KBM-7 (cell line): ENCODE results near the gene MRPL44.

Experiments
- DNase-seq: peaks from one replicate; pipeline ENCODE4 v3.0.0-alpha.2; 2015
- in situ Hi-C: fragments of 300-500 bp; cut with MboI; formaldehyde crosslinking; loops from 2 replicates; pipeline ENCODE4 v1.14.3; 2020; ENCODE audit warnings: low sequenced_read_pairs, low pct_unique_long_range_greater_than_20kb, mixed read lengths

The MRPL44 gene

DNA sequence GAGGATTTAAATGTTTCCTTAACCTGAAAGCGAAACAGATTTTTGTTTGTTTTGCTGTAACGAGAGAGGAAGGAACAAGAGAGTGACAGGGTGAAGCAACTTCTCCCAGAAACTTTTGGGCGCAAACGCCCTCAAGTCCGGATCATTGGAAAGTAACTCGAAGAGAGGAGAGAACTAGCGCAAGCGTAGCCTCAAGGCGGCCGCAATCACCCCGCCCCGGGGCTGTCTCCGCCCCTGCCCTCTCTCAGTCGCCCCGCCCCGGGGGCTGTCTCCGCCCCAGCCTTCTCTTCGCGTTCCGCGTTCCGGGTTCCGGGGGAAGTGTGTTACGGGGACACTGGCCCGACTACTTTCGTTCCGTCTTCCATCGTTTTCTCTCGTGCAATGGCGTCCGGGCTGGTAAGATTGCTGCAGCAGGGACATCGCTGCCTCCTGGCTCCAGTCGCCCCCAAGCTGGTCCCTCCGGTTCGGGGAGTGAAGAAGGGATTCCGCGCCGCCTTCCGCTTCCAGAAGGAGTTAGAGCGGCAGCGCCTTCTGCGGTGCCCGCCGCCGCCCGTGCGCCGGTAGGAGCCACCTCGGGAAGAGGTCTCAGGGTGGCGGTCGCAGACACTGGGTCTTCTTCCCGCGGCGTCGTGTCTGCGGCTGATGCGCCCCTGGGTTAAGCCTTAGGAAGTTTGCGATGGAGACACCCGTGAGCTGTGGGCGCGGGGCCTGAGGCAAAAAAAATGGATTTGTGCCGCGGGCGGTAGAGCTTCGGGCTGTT lies at the start of gene MRPL44:
Gene MRPL44, plus strand, starts transcription at position 372 of the 760 bp plus-strand sequence. Its CDS starts 10 bp downstream, at position 382.
- DNase-seq = peak; percentile 95
- in situ Hi-C loops = no loop called here

DNA sequence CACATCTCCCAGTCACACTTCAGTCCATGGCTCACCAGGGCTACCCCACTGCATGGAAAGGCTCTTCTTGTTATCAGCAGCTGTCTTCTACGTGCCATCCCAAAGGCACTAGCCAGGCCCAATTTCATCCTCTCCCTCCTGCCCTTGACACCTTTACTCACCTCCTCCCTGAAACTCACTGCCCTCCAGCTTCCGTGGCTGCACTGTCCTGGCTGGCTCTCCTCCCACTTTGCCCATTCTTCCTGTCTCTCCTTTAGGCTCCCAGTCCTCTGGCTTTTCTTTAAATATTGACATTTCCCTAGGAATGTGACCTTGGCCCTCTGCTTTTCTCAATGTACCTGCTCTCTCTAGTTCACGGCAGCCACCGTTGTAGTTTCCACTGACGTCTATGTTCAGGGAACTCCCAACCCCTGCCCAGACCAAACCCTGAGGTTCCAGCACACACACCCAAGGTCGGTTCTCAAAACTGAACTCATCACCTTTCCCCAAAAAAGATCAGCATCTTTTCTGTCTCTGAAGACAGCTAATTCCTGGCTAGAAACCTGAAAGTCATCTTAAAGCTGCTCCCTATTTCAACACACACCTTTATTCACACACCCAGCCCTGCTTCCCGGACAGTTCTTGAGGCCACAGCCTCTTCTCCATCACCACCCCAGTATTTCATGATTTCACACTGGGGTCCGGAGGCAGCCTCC lies 48.8 kb upstream of the MRPL44 start:
- DNase-seq = no peak
- in situ Hi-C loops = no loop called here

DNA sequence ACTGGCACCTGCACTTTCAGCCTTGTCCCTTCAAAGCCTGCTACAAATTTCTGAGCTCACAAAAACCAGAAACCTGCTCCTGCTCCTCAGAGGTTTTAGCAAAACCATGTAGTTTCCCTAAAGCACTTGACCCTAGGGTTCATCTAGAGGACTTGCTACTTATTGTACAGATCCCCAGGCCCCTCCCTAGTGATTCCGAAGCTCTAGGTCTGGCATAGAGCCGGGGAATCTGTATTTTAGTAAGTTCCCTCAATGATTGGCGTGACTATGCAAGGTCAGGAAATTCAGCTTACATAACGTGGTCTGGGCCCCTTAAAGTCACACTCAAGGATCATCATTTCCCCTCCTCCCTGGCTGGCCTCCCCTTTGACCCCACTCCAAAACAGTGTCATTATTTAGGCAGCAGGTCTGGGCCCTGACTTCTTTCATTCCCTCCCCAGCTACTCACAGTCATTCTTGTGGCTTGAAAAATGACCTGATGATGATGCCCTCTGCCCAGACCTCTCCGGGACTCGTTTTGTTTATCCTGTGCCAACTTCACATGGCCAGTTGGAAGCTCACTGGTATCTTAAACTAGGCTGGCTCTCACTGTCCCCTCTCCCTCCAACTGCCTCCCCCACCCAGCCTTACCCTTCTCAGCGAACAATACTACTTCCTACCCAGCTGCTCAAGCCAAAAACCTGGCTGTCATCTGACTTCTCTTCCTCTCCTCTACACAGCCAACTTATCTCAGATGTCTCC lies 48.1 kb upstream of the MRPL44 start:
- in situ Hi-C loops = no loop called here
- no peak for DNase-seq

DNA sequence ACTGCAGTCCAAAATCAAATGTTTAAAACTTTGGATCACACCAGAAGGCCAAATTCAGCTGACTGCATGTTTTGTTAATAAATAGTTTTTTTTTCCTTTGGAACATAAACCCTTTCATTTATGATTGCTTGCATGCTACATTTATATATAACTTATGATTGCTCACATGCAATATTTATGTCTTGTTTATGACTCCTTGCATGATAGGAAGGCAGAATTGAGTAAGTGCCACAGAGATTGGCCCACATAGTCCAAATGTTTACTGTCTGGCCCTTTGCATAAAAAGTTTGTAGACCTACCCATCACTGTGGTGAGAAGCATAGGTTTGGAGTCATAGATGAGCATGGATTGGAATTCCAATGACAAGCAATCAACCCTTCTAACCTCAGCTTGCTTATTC lies 42.9 kb upstream of the MRPL44 start:
- no peak for DNase-seq
- in situ Hi-C loops = no loop called here

DNA sequence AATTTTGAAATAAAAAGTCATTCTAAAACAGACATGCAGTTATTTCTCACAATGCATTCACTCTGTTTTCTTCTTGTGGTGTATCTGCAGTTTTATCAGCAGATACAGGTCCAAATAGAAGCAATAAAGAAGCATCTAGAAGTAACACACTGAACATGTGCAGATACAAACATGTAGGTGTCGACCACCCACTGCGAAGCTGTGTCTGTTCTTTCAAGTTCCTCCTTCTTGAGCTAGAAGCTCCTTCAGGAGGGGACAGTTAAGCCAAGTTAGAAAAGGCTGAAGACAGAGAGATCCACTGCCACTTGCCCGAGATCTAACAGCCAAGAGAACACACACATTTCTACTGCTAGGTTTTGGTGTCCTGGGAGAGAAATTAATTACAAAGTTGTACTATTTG lies 42.2 kb upstream of the MRPL44 start:
- DNase-seq = no peak
- in situ Hi-C loops = no loop called here

DNA sequence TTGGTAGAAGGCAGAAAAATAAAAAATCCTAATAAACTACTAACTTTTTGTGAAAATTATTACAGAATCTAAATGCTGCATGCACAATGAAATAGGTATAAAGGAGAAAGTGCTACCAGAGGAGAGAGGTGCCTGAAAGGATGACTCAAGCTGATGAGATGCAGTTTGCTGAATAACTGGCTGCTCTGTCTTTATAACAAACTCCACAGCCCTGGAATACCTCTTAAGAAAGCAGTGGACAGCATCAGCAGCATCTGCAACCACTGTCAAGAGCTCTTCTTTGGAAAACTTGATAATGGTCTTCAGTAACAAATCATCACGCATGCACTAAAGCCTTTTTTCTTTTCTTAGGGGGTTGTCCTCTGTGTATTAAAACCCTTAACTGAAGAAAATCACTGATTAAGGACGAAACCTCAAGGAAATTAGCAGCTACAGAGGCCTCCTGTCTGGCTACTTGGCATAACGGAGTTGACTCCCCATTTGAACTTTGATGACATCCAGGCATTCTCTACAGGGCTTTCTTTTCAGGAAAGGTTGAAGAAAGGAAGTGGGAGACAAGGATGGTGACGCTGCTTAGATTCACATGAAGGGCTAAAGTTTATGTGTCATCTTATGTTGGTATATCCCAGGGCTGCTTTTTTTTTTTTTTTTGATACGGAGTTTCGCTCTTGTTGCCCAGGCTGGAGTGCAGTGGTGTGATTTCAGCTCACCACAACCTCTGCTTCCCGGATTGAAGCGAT lies 40.9 kb upstream of the MRPL44 start:
- in situ Hi-C loops = no loop called here

DNA sequence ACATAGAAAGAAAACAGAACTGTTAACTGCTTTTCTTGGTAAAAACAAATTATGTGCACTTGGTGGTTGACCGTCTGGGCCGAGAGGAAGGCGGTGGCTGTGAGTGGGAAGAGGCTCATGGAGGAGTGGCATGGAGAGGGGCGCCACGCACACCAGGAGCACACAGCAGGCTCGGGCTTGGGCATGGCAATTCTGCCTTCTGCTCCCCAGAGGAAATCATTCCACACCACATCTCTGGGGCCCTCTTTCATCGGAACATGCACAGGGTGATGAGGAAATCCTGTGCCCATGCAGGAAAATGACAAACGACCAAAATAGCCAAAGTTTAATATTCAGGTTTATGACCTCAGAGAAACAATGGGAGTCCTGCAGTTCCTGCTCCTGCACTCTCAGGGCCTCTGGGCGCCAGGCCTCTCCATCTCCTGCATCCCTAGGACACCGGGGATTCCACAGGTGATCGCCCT lies 38.6 kb upstream of the MRPL44 start:
- in situ Hi-C loops = no loop called here
- peak; percentile 5 for DNase-seq

More for the DNA sequence above, 40.9 kb upstream of the MRPL44 start:
- no peak for DNase-seq

DNA sequence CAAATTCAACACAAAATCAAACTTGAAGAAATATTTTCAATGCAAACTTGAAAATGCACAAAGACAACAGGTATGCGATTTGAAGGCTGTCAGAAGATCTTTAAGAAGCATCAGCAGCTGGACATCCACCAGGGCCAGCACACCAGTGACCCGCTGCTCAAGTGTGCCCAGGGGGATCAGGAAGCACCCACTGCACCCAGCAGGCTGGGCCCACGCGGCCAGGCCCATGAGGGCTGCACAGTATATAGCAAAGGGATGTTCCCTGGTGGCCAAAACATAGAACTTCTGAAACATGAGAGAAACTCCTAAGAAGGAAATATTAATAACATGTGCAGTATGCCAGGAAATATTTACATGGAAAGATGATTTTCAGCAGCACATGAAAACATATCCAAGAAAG lies 37.2 kb upstream of the MRPL44 start:
- DNase-seq = no peak
- in situ Hi-C loops = no loop called here

DNA sequence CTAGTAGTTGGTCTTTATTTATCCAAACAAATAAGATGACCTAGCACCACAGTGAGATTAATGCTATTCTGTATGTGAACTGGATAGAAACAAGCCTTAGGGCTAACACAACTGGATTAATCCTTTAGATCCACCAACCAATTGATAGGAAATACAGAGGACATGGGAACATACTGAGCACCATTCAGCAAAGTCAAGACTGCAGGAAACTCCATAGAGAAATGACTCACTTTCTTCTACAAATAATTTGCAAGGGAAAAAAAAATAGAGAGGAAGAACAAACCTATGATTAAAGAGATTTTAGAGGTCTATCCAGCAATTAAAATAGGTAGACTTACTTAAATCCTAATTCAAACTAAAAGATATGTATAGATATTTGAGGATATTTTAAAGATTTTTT lies 36.1 kb upstream of the MRPL44 start:
- in situ Hi-C loops = no loop called here
- DNase-seq = no peak

DNA sequence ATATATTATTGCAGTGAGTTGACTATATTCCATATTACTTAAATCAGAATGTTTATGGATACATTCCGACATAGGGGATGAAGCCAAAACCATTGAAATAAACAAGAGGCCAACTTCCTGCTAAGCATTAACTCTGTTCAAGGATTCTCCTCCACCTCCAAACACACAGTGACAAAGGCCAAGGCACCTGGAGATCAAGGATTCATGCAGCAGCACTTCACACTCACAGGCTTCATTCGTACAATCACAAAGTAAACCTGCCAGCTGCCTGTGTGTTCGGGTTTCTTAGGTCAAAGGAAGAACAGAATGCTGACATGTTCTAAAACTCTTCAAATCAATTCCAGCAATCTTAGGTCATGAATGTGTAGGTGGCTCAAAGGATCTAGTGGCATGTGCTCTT lies 35.0 kb upstream of the MRPL44 start:
- no peak for DNase-seq
- in situ Hi-C loops = no loop called here

DNA sequence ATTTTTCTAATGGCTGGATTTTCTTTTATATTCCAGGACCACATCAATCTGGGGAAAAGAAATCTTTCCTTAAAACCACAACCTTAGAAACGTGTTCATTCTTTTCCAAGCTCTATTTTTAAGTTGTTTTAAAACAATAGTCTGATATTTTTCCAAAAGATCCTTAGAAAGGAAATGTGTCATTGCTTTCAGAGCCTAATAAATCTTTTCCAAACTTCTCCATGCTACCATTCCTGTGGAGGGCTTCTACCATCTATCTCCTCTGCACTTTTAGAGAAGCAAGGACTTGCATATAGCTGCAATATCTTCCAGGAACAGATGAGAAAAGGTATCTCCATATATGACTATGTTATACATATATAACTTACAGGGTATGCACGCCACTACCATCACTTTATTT lies 33.3 kb upstream of the MRPL44 start:
- no peak for DNase-seq
- in situ Hi-C loops = no loop called here

DNA sequence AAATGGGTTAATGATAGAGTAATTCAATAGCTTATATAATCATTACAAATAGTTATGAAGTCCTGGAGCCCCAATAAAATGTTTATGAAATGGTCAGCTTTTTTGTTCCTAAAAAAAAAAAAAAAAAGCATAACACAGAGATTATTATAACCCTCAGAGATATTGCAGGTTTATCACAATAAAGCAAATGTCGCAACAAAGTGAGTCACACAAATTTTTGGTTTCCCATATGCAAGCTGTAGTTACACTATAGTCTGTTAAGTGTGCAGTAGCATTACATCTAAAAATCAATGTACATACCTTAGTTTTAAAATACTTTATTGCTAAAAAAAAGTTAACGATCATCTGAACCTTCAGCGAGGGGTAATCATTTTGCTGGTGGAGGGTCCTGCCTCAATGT lies 32.2 kb upstream of the MRPL44 start:
- in situ Hi-C loops = no loop called here
- no peak for DNase-seq

DNA sequence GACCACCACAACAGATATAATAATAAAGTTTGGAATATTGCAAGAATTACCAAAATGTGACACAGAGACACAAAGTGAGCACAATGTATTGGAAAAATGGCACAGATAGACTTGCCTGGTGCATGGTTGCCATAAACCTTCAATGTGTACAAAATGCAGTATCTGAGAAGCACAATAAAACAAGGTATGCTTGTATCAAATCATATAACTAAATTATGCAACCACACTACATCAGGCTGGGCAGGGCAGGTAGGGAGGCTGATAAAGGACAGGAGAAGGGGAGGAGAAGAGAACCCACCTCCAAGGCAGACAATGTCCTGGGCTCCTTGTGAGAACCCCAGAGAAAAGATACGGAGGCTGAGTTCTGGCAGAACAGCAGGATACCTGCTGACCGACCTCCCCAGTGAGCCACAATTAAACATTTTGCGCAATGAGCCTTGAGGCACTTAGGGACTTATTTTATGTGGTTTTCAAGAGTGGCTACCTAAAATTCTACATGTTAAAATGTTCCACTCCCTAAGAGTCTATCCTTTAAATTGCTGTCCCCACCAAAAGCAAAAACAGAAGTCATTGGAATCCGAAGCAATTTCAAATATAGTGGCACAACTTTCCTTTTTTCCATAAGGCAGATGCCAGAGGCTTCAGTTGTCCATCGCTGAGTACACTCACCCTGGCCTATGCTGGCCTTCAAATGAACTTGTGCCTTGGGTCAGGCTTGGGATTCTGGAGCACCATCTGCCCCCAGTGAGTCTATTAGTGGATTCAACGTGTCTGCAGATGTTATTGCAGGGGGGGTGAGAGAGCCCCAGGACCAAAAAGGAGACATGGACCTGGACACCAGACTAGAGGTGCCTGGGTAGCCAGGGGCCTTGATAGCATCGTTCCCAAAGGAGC lies 28.9 kb upstream of the MRPL44 start:
- in situ Hi-C loops = no loop called here

DNA sequence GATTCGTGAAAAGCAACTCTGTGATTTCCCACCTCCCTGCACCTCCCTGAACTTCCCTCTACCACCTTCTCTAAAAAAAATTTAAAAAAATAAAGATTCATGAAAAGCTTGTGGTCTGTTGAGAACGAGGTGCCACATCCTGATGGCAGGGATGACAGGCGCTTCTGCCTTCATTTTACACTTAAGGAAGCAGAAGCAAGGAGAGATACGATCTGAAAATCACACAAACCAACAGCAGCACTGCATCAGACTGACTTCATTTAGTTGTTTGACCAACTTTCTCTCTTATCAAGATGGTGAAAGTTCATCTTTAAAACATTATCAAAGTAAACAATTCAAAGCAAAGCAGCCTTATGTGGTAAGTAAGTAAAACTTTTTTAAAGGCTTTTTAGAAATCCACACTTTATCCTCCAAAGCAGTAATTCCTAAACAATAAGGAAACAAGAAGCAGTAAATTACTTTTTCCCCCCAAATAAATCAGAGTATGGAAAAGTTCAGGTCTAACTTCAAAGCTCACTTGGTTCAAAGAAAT lies 27.6 kb upstream of the MRPL44 start:
- in situ Hi-C loops = no loop called here
- peak; percentile 81 for DNase-seq

More for the DNA sequence above, 28.9 kb upstream of the MRPL44 start:
- DNase-seq = no peak

DNA sequence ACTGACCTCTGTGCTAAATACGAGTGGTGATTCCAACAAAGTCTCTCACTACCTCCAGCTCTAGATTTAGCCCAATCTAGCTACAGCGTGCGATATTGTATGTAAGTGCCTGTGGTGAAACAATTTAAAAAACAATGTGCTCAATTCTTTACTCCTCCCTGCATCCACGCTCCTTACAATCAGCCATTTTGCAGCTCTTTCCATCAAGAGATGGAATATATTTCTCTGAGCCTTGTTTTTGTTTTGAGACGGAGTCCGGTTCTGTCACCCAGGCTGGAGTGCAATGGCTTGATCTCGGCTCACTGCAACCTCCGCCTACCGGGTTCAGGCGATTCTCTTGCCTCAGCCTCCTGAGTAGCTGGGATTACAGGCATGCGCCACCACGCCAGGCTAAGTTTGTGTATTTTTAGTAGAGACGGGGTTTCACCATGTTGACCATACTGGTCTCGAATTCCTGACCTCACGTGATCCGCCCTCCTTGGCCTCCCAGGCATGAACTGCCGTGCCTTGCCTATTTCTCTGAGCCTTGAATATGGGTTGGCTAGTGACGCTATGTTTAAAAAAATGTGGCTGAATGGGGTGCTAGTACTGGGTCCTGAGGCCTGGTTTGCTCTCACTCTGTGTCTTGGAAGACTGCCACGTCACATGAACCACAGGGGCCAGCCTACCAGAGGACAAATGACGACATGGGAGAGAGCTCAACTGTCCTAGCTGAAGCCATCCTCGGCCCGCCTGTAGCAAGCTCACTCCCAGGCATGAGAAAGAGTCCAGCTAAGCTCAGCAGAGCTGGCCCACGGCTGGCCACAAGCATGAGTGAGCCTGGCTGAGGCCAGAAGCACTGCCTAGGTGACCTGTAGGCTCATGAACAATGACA lies 26.9 kb upstream of the MRPL44 start:
- peak; percentile 43 for DNase-seq
- in situ Hi-C loops = no loop called here

DNA sequence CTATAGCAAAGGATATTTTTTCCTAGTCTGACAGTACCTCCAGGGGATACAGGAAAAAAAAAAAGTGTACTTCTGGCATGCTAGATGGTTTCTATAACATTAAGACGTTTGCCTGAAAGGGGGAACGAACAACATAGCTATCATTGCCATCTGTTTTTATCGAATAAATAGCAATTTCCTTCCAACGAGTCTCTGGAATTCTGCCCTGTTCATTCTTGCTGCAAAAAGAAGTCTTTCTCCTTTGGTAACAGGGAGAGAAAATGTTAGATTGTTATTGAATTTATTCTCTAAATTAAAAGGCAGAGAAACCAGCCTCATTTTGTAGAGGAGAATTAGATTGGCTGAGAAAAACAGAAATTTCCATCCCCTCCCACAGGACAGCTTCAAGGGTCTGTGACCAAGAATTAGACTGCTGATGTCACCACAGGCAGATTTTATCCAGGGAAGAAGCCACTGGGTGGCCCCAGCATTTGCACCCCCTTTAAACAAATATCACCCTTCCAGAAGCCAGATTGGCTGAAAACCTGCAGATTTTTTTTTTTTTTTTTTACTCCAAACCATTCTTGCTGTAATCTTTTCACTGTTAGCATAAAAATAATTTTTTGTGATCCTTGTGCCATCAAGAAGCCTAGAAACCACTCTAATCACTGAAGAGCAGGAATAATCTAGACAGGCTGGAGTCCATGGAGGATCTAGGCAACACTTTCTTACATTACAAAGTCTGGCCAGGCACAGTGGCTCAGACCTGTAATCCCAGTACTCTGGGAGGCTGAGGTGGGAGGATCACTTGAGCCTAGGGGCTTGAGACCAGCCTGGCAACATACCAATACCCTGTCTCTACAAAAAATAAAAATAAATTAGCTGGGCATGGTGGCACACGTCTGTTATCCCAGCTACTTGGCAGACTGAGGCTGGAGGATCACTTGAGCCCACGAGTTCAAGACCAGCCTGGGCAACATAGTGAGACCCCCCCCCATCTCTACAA lies 24.2 kb upstream of the MRPL44 start:
- DNase-seq = no peak
- in situ Hi-C loops = no loop called here
